Epidermal melanocyte (primary cell): ENCODE results near the gene AMHR2.

Experiments
- DNase-seq: peaks from one replicate; pipeline ENCODE4 v3.0.0; 2011; ENCODE audit warnings: low spot score; ENCODE audit not compliant: insufficient read length

AMHR2 gene

GRCh38 chr12:53480491-53481442 lies 57.1 kb downstream of the AMHR2 start:
- DNase-seq, result no peak
